AG09309 (cell line): ENCODE data around the gene HOXD8.

Experiments
- DNase-seq: peaks from one replicate; pipeline ENCODE4 v3.0.0-alpha.2; 2010; ENCODE audit warnings: low read depth
- H3K4me3 ChIP-seq: 2 replicates; pipeline ENCODE4 v1.5.1; 2011; ENCODE audit warnings: mild to moderate bottlenecking, low read depth, low read length, moderate library complexity; ENCODE audit not compliant: control insufficient read depth
- TF ChIP-seq, protein P1 (sequence below): IDR thresholded peaks from 2 replicates; pipeline ENCODE4 v1.5.1; 2011; ENCODE audit warnings: mild to moderate bottlenecking, low read depth, low read length, inconsistent platforms; ENCODE audit not compliant: insufficient read depth, control insufficient read depth; ENCODE audit errors: missing control alignments

Gene HOXD8

DNA sequence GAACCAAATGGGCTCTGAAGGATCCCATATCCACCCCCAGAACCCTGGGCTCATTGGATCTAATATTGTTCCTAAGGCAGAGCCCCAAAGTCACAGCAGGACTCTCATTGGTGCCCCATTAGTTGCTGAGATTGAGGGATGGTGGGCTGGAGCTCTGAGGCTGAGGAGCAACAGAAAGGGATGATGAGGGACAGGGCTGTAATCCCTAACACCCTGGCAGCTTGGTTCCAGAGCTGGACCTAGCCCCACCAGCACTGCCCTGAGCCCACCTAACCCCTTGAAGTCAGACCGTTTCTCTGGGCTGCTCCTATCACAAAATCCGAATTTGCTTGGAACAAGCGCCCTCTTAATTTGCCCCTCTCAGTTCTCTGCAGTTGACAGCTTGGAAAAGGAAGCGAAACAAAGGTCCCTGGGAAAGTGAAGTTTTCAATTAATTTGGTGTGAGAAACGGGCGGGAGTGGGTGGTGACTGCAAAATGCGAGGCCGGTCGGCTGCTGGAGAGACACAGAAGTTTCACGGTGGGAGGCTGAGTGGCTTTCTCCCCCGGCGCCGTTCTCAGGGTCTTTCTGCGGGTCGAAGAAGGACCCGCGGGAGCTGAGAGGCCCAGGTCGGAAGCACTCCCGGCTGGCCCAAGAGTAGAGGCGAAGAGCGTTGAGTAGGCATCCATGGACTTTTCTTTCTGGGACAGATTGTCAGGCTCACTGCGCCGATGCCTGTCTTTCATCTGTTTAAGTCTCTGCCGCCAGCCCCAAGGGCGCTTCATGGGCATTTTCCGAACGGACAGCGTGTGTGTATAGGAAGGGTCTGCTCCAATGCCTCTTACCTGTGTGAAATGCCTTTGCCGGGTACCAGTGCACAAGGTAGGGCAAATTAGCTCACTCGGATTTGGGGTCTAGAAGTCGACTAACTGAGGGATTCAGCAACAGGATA, 37.9 kb upstream of the HOXD8 start:
- no peak overlapping the region for H3K4me3 ChIP-seq
- TF ChIP-seq, protein P1, sequence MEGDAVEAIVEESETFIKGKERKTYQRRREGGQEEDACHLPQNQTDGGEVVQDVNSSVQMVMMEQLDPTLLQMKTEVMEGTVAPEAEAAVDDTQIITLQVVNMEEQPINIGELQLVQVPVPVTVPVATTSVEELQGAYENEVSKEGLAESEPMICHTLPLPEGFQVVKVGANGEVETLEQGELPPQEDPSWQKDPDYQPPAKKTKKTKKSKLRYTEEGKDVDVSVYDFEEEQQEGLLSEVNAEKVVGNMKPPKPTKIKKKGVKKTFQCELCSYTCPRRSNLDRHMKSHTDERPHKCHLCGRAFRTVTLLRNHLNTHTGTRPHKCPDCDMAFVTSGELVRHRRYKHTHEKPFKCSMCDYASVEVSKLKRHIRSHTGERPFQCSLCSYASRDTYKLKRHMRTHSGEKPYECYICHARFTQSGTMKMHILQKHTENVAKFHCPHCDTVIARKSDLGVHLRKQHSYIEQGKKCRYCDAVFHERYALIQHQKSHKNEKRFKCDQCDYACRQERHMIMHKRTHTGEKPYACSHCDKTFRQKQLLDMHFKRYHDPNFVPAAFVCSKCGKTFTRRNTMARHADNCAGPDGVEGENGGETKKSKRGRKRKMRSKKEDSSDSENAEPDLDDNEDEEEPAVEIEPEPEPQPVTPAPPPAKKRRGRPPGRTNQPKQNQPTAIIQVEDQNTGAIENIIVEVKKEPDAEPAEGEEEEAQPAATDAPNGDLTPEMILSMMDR = no peak
- no peak for DNase-seq

GRCh38 chr2:176092270-176093144, 37.0 kb upstream of the HOXD8 start, which contains the start of gene HOXD13:
Gene HOXD13 (plus strand): TSS chr2:176092721. CDS start chr2:176092891, 170 bp downstream.
- peak within 1 kb of the TSS; percentile 42 for H3K4me3 ChIP-seq
- TF ChIP-seq, protein P1 = no peak
- no peak for DNase-seq

GRCh38 chr2:176093145-176093897, 36.2 kb upstream of the HOXD8 start:
- peak overlapping the region; percentile 42 for H3K4me3 ChIP-seq
- TF ChIP-seq, protein P1 = peak; percentile 45
- DNase-seq = no peak

DNA sequence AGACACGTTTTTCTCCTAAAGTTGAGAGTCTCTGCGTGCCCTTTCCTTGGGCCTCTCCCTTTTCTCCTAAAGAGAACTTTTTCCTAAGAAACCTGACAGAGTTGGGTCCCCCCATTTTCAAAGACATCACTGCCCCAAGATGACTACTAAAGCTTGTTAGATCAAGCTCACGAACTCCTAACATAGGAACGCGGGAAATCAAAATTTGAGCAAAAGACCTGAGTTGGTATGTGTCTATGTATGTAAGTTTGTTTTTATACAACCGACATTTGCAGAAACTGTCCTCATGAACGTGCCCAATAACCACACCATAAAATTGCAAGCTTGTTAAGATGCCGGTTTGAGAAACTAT, 35.6 kb upstream of the HOXD8 start:
- no peak for DNase-seq
- no peak overlapping the region for H3K4me3 ChIP-seq
- TF ChIP-seq, protein P1 = no peak

DNA sequence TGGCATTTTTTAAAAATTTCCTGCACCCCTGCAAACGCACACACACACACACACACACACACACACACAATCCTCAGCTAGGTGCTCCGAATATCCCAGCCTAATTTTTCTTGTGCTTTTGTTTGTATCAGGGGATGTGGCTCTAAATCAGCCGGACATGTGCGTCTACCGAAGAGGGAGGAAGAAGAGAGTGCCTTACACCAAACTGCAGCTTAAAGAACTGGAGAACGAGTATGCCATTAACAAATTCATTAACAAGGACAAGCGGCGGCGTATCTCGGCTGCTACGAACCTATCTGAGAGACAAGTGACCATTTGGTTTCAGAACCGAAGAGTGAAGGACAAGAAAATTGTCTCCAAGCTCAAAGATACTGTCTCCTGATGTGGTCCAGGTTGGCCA, 35.2 kb upstream of the HOXD8 start:
- H3K4me3 ChIP-seq = no peak overlapping the region

More for the DNA sequence above, 35.2 kb upstream of the HOXD8 start:
- TF ChIP-seq, protein P1 = no peak
- no peak for DNase-seq
